Measurements from ENCODE around the gene ZMAT5.
A peak's percentile ranks its signal among the peaks of the same experiment; 100 is the strongest.

Gene ZMAT5, protein sequence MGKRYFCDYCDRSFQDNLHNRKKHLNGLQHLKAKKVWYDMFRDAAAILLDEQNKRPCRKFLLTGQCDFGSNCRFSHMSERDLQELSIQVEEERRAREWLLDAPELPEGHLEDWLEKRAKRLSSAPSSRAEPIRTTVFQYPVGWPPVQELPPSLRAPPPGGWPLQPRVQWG

DNA sequence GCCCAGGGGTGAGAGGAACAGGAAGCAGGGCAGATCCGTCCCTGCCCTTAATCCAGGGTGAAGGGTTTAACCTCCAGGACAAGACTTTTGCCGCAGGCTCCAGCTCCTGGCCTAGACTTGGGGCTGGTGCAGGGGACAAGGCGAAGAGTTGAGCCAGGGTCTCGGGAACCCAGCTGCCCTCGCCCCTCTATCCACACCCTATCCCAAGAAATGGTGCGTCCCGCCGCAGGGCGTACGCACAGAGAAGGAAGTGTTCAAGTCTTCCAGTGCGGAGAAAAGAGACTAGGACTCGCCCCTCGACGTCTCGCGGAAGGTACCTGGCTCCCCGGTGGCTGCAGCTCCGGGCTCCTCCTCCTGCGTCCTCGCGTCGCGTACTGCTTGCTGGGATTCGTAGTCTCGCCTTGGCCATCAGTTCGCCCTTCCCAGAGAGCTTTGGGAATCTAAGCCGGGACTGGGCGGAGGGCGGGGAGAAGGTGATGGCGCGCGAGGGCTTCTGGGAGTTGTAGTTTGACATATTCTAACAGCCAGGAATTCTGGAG lies at the start of gene ZMAT5:
Gene ZMAT5 (minus strand): TSS at position 376 of the 539 bp plus-strand sequence. CDS start 18,463 bp downstream, outside the sequence.
- Mint-ChIP-seq H3K9me3 (no peaks in the 10 kb centered on the region), H3K27ac (peak within 1 kb of the TSS; percentile 96), H3K4me3 (peak within 1 kb of the TSS; percentile 98), H3K4me1 (ENCODE audit: low read depth) (peaks cover 36% of the 10 kb centered on the region), H3K36me3 (ENCODE audit: low read depth) (peaks cover 39% of the 10 kb centered on the region), H3K27me3 (no peaks in the 10 kb centered on the region)
- intact Hi-C loops (cut with micrococcal nuclease) = loop anchor here (5.0 to 10.0 kb wide), 2 partner anchors 58 to 76 kb away; no protein-coding TSS in a partner anchor

DNA sequence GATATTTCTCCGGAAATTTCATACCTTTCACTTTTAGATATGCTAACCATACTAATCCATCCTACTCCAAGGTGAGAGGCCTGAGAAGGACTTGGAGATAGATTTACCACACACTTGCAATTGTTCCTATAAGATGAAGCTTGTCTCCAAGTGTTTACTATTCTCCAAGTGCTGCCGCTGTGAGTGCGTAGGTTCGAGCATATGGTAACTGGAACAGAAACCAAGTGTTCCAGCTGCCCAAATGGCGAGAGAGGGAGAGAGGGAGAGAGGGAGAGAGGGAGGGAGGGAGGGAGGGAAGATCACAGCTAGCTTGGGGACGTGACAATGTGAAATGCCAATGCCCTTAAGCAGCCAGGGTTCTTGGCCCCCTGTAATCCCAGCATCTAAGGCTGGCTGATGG lies 49.7 kb upstream of the ZMAT5 start:
- no peaks in the 10 kb centered on the region for H3K9me3 Mint-ChIP-seq
- no peaks in the 10 kb centered on the region for H3K27me3 Mint-ChIP-seq
- H3K4me3 Mint-ChIP-seq = no peak overlapping the region
- peaks cover 90% of the 10 kb centered on the region for H3K36me3 Mint-ChIP-seq (ENCODE audit: low read depth)
- intact Hi-C loops (cut with micrococcal nuclease) = no loop called here
- no peak overlapping the region for H3K27ac Mint-ChIP-seq
- peaks cover 11% of the 10 kb centered on the region for H3K4me1 Mint-ChIP-seq (ENCODE audit: low read depth)

DNA sequence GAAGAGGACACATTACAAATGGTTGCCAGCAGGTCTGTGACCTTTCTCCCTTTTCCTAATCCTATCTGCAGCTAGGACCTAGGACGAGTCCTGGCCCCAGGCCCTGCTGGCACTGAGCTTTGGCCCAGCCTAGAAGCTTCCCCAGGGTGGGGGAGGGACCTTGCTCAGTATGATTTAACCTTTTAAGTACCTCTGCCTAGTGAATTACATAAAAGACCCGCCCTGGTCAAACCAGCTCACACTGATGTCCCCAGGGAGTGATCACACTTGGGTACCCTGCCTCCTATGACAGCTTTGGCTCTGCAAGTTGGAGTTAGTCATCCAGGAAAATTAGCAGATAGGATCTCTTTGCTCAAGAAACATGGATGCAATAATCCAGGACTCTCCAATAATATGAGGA lies 49.3 kb upstream of the ZMAT5 start:
- H3K4me3 Mint-ChIP-seq = no peak overlapping the region
- no peaks in the 10 kb centered on the region for H3K9me3 Mint-ChIP-seq
- peaks cover 7% of the 10 kb centered on the region for H3K4me1 Mint-ChIP-seq (ENCODE audit: low read depth)
- intact Hi-C loops (cut with micrococcal nuclease) = no loop called here
- no peaks in the 10 kb centered on the region for H3K27me3 Mint-ChIP-seq
- H3K36me3 Mint-ChIP-seq (ENCODE audit: low read depth) = peaks cover 95% of the 10 kb centered on the region
- no peak overlapping the region for H3K27ac Mint-ChIP-seq

DNA sequence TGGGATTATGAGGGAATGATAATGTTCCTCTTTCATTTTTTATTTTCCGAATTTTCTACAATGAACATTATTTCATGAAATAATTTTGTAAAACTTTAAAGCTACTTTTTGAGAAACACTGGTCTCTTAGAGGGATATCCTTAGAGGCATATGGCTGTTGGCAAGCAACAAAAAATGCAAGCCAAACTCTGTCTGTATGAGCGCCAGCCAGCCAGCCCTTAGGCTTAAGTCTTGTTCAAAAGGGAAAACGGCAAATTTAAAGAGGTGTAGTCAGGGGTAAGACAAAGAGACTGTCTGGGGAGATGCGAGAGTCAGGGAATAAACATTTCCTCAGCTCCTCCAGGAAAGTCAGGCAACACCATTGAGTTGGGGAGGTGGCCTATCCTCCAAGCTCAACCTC lies 48.8 kb upstream of the ZMAT5 start:
- intact Hi-C loops (cut with micrococcal nuclease) = no loop called here
- Mint-ChIP-seq H3K9me3 (no peaks in the 10 kb centered on the region), H3K27me3 (no peaks in the 10 kb centered on the region), H3K27ac (no peak overlapping the region), H3K4me3 (no peak overlapping the region), H3K36me3 (ENCODE audit: low read depth) (peaks cover 97% of the 10 kb centered on the region), H3K4me1 (ENCODE audit: low read depth) (peaks cover 1% of the 10 kb centered on the region)

DNA sequence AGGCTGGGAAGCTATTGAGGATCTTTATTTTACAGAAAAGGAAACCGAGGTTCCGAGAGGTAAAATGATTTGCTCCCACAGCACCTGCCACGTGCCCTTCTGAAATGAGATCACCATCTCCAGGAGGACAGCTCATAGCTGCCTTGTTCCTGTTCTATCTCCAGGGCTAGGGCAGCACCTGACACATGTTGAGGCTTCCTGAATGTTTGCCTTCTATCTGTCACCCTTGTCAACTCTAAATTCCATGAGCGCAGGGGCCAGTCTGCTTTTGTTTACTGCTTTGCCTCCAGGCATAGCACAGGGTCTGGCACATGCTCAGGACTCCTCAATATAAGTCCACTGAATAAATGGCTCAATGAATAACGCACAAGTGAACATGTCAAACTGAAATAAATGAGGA lies 47.2 kb upstream of the ZMAT5 start:
- Mint-ChIP-seq H3K4me1 (ENCODE audit: low read depth) (no peaks in the 10 kb centered on the region), H3K9me3 (no peaks in the 10 kb centered on the region), H3K27ac (no peak overlapping the region), H3K27me3 (no peaks in the 10 kb centered on the region), H3K36me3 (ENCODE audit: low read depth) (peaks cover 94% of the 10 kb centered on the region), H3K4me3 (no peak overlapping the region)
- intact Hi-C loops (cut with micrococcal nuclease) = no loop called here

DNA sequence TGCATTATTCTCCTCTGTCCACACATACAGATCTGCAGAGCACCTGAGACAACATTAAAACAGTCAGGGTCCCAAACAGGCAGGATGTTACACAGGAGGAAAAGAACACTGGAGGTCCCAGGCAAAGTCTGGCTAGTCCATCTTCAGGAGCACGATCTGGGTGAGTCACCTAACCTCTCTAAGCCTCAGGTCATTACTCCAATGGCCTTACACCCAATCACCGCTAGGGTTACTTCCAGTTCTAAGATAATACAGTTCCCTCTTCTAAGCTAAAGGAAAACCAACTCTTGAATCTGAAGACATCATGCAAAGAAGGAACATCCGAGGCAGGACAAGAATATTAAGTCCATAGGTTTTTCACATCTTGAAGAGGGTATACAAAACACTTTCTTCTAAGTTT lies 46.8 kb upstream of the ZMAT5 start:
- intact Hi-C loops (cut with micrococcal nuclease) = no loop called here
- H3K36me3 Mint-ChIP-seq (ENCODE audit: low read depth) = peaks cover 90% of the 10 kb centered on the region
- no peak overlapping the region for H3K4me3 Mint-ChIP-seq
- no peaks in the 10 kb centered on the region for H3K4me1 Mint-ChIP-seq (ENCODE audit: low read depth)
- H3K27me3 Mint-ChIP-seq = no peaks in the 10 kb centered on the region
- H3K9me3 Mint-ChIP-seq = no peaks in the 10 kb centered on the region
- no peak overlapping the region for H3K27ac Mint-ChIP-seq

DNA sequence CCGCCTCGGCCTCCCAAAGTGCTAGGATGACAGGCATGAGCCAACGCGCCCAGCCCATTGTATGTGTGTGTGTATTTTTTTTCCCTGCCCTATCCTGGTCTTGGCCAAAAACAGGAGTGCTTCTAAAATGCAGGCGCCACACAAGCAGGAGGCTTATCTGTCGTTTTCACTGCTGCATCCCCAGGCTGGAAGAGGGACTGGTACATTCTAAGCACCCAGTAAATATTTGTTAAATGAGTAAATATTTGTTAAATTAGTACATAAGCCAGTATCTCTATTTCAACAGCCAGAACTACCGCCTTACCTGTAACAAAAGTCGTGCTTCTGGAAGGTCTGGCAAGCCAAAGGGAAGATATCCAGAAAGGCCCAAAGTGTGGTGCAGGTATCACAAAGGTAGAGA lies 46.3 kb upstream of the ZMAT5 start:
- no peaks in the 10 kb centered on the region for H3K9me3 Mint-ChIP-seq
- no peak overlapping the region for H3K27ac Mint-ChIP-seq
- intact Hi-C loops (cut with micrococcal nuclease) = no loop called here
- no peaks in the 10 kb centered on the region for H3K27me3 Mint-ChIP-seq
- H3K36me3 Mint-ChIP-seq (ENCODE audit: low read depth) = peaks cover 90% of the 10 kb centered on the region
- no peak overlapping the region for H3K4me3 Mint-ChIP-seq
- H3K4me1 Mint-ChIP-seq (ENCODE audit: low read depth) = no peaks in the 10 kb centered on the region

DNA sequence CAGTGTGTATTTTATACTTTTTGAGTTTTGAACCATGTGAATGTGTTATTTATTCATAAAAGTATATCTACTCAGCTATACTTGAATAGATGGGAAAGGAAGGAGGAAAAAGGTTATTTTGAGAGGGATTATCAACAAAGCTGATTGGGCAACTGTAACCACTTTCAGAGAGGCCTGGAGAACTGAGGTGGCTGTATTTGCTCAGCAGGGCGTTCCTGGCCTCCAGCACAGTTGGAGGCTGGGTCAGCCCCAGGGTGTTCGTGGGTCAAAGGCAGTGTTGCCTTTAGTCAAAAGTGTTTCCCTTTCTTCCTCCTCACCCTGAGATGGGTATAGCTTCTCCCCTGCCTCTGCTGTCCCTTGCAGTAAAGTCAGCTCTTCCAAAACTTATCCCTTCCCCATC lies 44.6 kb upstream of the ZMAT5 start:
- H3K4me3 Mint-ChIP-seq = no peak overlapping the region

DNA sequence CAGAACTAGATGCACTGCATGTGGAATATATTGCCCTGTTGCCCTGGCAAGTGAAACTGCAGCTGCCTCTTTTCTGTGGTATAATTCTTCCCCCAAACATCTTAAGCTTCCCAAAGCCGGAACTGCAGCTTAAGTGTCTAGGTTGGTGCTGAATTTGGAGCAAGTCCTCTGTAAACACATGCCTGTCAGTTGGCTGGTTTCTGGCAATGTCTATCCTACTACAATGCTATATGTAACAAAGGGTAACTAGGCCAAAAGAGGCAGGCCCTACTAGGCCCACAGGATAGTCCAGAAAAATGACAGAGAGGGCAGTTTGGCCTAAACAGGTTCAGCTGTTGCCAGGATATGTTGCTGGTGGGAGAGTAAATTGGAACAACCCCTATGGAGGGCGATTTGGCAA lies 43.4 kb upstream of the ZMAT5 start:
- intact Hi-C loops (cut with micrococcal nuclease) = no loop called here
- peaks cover 93% of the 10 kb centered on the region for H3K36me3 Mint-ChIP-seq (ENCODE audit: low read depth)
- no peaks in the 10 kb centered on the region for H3K4me1 Mint-ChIP-seq (ENCODE audit: low read depth)
- H3K27ac Mint-ChIP-seq = peak overlapping the region; percentile 13
- no peak overlapping the region for H3K4me3 Mint-ChIP-seq
- H3K27me3 Mint-ChIP-seq = no peaks in the 10 kb centered on the region
- no peaks in the 10 kb centered on the region for H3K9me3 Mint-ChIP-seq

More for the DNA sequence above, 44.6 kb upstream of the ZMAT5 start:
- Mint-ChIP-seq H3K9me3 (no peaks in the 10 kb centered on the region), H3K27me3 (no peaks in the 10 kb centered on the region), H3K4me1 (ENCODE audit: low read depth) (no peaks in the 10 kb centered on the region), H3K36me3 (ENCODE audit: low read depth) (peaks cover 93% of the 10 kb centered on the region), H3K27ac (peak overlapping the region; percentile 26)
- intact Hi-C loops (cut with micrococcal nuclease) = no loop called here

DNA sequence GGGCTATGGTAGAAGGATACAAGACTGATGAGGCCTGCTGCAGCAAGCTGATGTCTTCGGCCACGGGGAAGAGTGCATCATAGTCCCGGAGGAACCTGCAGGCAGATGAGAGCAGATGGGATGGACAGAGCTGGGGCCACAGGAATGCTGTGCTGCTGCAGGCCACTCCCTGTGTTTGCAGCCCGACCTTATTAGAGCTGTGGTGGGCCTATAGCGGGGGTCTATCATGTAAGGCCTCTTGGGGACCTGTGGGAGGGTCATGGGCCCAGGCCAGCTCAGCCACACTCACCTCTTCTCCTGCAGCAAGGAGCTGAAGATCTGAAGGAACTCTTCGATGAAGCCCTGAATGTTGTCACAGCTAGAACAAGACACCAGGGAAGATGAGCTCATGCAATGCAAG lies 39.4 kb upstream of the ZMAT5 start:
- Mint-ChIP-seq H3K36me3 (ENCODE audit: low read depth) (peaks cover 84% of the 10 kb centered on the region), H3K27ac (no peak overlapping the region), H3K9me3 (no peaks in the 10 kb centered on the region), H3K4me1 (ENCODE audit: low read depth) (peaks cover 9% of the 10 kb centered on the region), H3K27me3 (no peaks in the 10 kb centered on the region), H3K4me3 (no peak overlapping the region)
- intact Hi-C loops (cut with micrococcal nuclease) = no loop called here

DNA sequence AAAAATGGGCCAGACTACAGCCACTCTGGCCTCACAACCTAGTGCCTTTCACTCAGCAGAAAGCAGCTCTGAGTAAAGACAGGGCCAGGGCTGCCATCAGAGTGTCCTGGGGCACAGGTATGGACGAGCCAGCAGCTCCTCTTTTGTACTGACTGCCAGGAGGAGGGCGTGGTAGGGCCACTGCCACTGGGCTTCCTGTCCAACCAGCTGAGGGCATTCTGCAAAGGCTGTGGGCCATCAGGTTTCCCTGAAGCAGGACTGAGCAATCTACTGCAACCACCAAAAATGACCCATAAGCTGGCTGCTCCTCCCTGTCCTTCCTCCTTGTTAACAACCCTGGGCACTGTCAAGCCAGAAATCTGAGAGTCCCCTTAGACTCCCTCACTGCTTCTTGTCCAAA lies 38.2 kb upstream of the ZMAT5 start:
- H3K27me3 Mint-ChIP-seq = no peaks in the 10 kb centered on the region
- no peak overlapping the region for H3K27ac Mint-ChIP-seq
- H3K4me3 Mint-ChIP-seq = no peak overlapping the region
- intact Hi-C loops (cut with micrococcal nuclease) = no loop called here
- H3K36me3 Mint-ChIP-seq (ENCODE audit: low read depth) = peaks cover 84% of the 10 kb centered on the region
- H3K4me1 Mint-ChIP-seq (ENCODE audit: low read depth) = peaks cover 21% of the 10 kb centered on the region
- no peaks in the 10 kb centered on the region for H3K9me3 Mint-ChIP-seq

DNA sequence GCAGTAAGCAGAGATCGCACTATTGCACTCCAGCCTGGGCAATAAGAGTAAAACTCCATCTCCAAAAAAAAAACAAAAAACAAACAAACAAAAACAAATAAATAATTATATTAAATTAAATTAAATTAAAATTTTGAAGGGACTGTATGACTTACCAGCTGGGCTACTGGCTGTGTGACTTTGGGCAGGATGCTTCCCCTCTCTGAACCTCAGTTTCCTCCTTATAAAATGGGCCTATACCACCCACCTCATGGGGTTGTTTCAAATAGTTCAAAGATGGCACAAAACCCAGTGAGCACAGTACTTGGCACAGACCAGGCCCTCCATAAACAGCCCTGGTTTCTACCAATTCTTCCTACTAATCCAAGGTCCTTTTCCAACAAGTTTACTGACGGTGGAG lies 36.4 kb upstream of the ZMAT5 start:
- intact Hi-C loops (cut with micrococcal nuclease) = no loop called here
- H3K36me3 Mint-ChIP-seq (ENCODE audit: low read depth) = peaks cover 76% of the 10 kb centered on the region
- peaks cover 39% of the 10 kb centered on the region for H3K4me1 Mint-ChIP-seq (ENCODE audit: low read depth)
- H3K9me3 Mint-ChIP-seq = no peaks in the 10 kb centered on the region
- H3K27me3 Mint-ChIP-seq = no peaks in the 10 kb centered on the region
- H3K4me3 Mint-ChIP-seq = no peak overlapping the region
- no peak overlapping the region for H3K27ac Mint-ChIP-seq

DNA sequence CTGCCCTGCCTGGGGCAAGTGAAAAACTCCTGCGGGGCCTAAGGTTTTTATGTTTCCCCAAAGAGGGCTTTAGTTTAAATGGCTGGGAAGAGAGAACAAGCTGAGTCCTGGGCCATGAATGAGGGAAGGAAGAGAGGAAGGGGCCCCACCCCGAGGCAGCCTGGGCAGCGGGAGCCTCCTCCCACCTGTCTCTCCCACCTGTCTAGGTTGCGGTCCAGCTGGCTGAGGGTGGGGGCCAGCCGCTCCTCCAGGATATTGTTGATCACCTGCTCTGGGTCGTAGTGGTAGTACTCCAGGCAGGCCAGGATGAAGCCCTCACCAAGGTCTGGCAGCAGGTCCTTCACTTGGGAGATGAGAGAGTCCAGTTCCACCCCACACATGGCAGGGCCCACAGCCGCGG lies 35.0 kb upstream of the ZMAT5 start:
- Mint-ChIP-seq H3K27me3 (no peaks in the 10 kb centered on the region), H3K4me1 (ENCODE audit: low read depth) (peaks cover 52% of the 10 kb centered on the region), H3K9me3 (no peaks in the 10 kb centered on the region), H3K4me3 (no peak overlapping the region), H3K36me3 (ENCODE audit: low read depth) (peaks cover 72% of the 10 kb centered on the region), H3K27ac (peak overlapping the region; percentile 87)
- intact Hi-C loops (cut with micrococcal nuclease) = no loop called here

DNA sequence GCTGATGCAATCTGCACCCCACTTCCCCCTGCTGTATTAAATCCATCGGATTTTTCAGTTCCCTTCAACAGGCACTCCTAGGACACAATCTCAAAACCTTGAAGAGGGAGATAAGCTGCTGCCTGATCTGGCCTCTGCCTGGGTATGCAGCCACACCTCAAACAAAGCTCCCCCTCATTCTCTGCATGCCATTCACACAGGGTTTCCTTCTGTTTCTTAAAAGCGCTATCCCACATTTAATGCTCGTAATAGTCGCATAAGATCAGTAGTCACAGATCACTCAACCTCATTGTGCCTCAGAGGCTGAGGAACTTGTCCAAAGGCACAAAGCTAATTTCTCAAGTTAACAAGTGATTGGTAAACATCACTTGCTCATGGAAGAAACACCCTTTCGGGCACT lies 34.3 kb upstream of the ZMAT5 start:
- intact Hi-C loops (cut with micrococcal nuclease) = no loop called here
- peak overlapping the region; percentile 87 for H3K27ac Mint-ChIP-seq
- no peaks in the 10 kb centered on the region for H3K9me3 Mint-ChIP-seq
- H3K4me1 Mint-ChIP-seq (ENCODE audit: low read depth) = peaks cover 59% of the 10 kb centered on the region
- no peak overlapping the region for H3K4me3 Mint-ChIP-seq
- H3K36me3 Mint-ChIP-seq (ENCODE audit: low read depth) = peaks cover 72% of the 10 kb centered on the region
- H3K27me3 Mint-ChIP-seq = no peaks in the 10 kb centered on the region

DNA sequence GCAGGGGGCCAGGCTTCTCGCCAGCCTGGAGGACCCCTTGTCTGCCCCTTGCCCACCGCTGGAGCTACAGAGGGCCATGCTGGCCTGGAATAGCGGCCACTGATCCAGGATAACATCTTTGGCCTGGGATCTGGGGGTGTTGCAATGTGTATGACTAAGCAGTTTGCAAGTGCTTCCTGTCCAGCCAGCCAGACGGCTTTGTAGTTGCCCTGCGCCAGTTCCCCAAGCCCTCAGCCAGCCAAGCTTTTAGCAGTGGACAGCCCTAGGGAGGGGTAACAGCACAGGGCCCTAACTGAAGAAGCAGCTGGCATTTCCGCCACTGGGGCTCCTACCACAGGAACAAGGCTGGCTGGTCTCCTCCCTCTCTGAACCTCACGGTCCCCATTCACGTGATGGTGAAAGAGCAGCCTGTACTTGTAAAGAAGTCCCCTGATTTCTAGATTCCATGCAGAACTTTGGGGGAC lies 32.4 kb upstream of the ZMAT5 start:
- intact Hi-C loops (cut with micrococcal nuclease) = no loop called here
- H3K27ac Mint-ChIP-seq = peak overlapping the region; percentile 87
- H3K4me3 Mint-ChIP-seq = peak overlapping the region; percentile 63

More for the DNA sequence above, 32.4 kb upstream of the ZMAT5 start:
- H3K4me1 Mint-ChIP-seq (ENCODE audit: low read depth) = peaks cover 60% of the 10 kb centered on the region
- no peaks in the 10 kb centered on the region for H3K9me3 Mint-ChIP-seq
- H3K27me3 Mint-ChIP-seq = no peaks in the 10 kb centered on the region
- peaks cover 71% of the 10 kb centered on the region for H3K36me3 Mint-ChIP-seq (ENCODE audit: low read depth)

Measured in dendritic cell treated with granulocyte-macrophage colony-stimulating factor and Interleukin-4, amounts not matched to agents 40 ng/mL and 50 ng/mL, for 4 days (primary cell).